HepG2 (cell line): ENCODE results near the gene BEST2. TPM values are rescaled to one million over a fixed set of nuclear protein-coding genes. Genes with fewer than 3 reads are reported as not detected.

ENCODE experiments used
- ELF4 ChIP-seq: sonication (generic); formaldehyde crosslinking; IDR thresholded peaks from 2 replicates; pipeline ENCODE4 v1.5.0; 2020; ENCODE audit warnings: missing genetic modification reagents, mild to moderate bottlenecking, moderate library complexity, borderline replicate concordance
- HOXA9 ChIP-seq: sonication (generic); formaldehyde crosslinking; IDR thresholded peaks from 2 replicates; pipeline ENCODE4 v1.8.1; 2022; ENCODE audit warnings: missing genetic modification reagents, mild to moderate bottlenecking, moderate library complexity, borderline replicate concordance
- KMT2B ChIP-seq: IDR thresholded peaks from 2 replicates; pipeline ENCODE4 v1.6.1; 2016; ENCODE audit warnings: missing genetic modification reagents, missing compliant biosample characterization
- NCOA1 ChIP-seq: sonication (generic); formaldehyde crosslinking; IDR thresholded peaks from 2 replicates; pipeline ENCODE4 v1.9.0; 2021; ENCODE audit warnings: missing genetic modification reagents
- SAFB2 ChIP-seq: sonication (generic); formaldehyde crosslinking; IDR thresholded peaks from 2 replicates; pipeline ENCODE4 v1.5.1; 2020; ENCODE audit warnings: missing genetic modification reagents, low read depth, mild to moderate bottlenecking, borderline replicate concordance
- TEAD3 ChIP-seq: optimal IDR thresholded peaks from 2 replicates; pipeline ENCODE3; 2016; ENCODE audit warnings: borderline replicate concordance
- TFAP4 ChIP-seq: sonication (generic); IDR thresholded peaks from 2 replicates; pipeline ENCODE4 v1.6.1; 2016; ENCODE audit warnings: low read depth, borderline replicate concordance
- WIZ ChIP-seq: sonication (generic); formaldehyde crosslinking; IDR thresholded peaks from 2 replicates; pipeline ENCODE4 v1.5.1; 2020; ENCODE audit warnings: mild to moderate bottlenecking, missing genetic modification reagents
- ZFYVE20 ChIP-seq: sonication (generic); formaldehyde crosslinking; IDR thresholded peaks from 2 replicates; pipeline ENCODE4 v1.8.0; 2023; ENCODE audit warnings: low read depth, mild to moderate bottlenecking, moderate library complexity, missing genetic modification reagents, borderline replicate concordance
- ZIK1 ChIP-seq: sonication (generic); formaldehyde crosslinking; IDR thresholded peaks from 2 replicates; pipeline ENCODE4 v1.5.0; 2020; ENCODE audit warnings: mild to moderate bottlenecking, low read depth, missing genetic modification reagents, borderline replicate concordance
- ZNF441 ChIP-seq: sonication (generic); formaldehyde crosslinking; IDR thresholded peaks from 2 replicates; pipeline ENCODE4 v1.7.0; 2021; ENCODE audit warnings: missing genetic modification reagents, borderline replicate concordance
- ZNF558 ChIP-seq: sonication (generic); formaldehyde crosslinking; IDR thresholded peaks from 2 replicates; pipeline ENCODE4 v1.9.0; 2022; ENCODE audit warnings: mild to moderate bottlenecking, missing genetic modification reagents, borderline replicate concordance
- ZNF850 ChIP-seq: sonication (generic); formaldehyde crosslinking; conservative IDR thresholded peaks from 2 replicates; pipeline ENCODE4 v1.9.0; 2021; ENCODE audit warnings: mild to moderate bottlenecking, missing genetic modification reagents
- polyA plus RNA-seq, 8 experiments: library from polyadenylated mRNA; depleted of rRNA in 3 of 8; stranded (reverse) in 7 of 8; unstranded in 1 of 8; fragments of >200 nt; fragmentation: Illumina TruSeq in 4 of 8; extraction: Trizol in 4 of 8; gene quantifications; 2 replicates each; pipeline versions ENCODE4 v1.2.1 to v1.2.3, GENCODE V29; 2011 to 2016; ENCODE audit warnings: low read depth in 4 of 8, missing spikeins in 1 of 8, mixed read lengths in 1 of 8; ENCODE audit not compliant: insufficient read depth in 1 of 8
- total RNA-seq, 5 experiments: library from RNA; depleted of rRNA; stranded (reverse); fragments of >200 nt; fragmentation: Illumina TruSeq; extraction: Trizol; gene quantifications; 2 replicates each; pipeline ENCODE4 v1.2.3, GENCODE V29; 2016; ENCODE audit warnings: low read depth in 1 of 5
- TF ChIP-seq, protein P1 (sequence below): sonication (generic); formaldehyde crosslinking; IDR thresholded peaks from 2 replicates; pipeline ENCODE4 v1.8.1; 2023; ENCODE audit warnings: missing genetic modification reagents, mild to moderate bottlenecking, borderline replicate concordance
- TF ChIP-seq, protein P2 (sequence below): sonication (generic); formaldehyde crosslinking; IDR thresholded peaks from 2 replicates; pipeline ENCODE4 v1.4.0; 2020; ENCODE audit warnings: mild to moderate bottlenecking, missing genetic modification reagents
- TF ChIP-seq, protein P3 (sequence below): sonication (generic); formaldehyde crosslinking; IDR thresholded peaks from 2 replicates; pipeline ENCODE4 v1.8.1; 2023; ENCODE audit warnings: mild to moderate bottlenecking, missing genetic modification reagents
- TF ChIP-seq, protein P4 (sequence below): sonication (generic); formaldehyde crosslinking; IDR thresholded peaks from 2 replicates; pipeline ENCODE4 v1.4.0; 2020; ENCODE audit warnings: missing genetic modification reagents, mild to moderate bottlenecking, borderline replicate concordance

Gene BEST2
- total and polyA plus RNA-seq, 2 of the 13 experiments (the other 11 are each of a cell fraction or from before 2014, with no cell fraction given) = not detected

- peak; percentile 74; the same call in 1 of the 2 replicates for TF ChIP-seq WIZ (CRISPR knock-in tag)
- peak; percentile 55 for TF ChIP-seq ZNF558
- peak; percentile 88 for TF ChIP-seq ZNF441 (CRISPR knock-in tag)
- TF ChIP-seq, protein P1, sequence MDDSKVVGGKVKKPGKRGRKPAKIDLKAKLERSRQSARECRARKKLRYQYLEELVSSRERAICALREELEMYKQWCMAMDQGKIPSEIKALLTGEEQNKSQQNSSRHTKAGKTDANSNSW (CRISPR knock-in tag) = peak; percentile 56; the same call in 1 of the 2 replicates
- peak; percentile 91 for TF ChIP-seq ZIK1
- TF ChIP-seq, protein P2, sequence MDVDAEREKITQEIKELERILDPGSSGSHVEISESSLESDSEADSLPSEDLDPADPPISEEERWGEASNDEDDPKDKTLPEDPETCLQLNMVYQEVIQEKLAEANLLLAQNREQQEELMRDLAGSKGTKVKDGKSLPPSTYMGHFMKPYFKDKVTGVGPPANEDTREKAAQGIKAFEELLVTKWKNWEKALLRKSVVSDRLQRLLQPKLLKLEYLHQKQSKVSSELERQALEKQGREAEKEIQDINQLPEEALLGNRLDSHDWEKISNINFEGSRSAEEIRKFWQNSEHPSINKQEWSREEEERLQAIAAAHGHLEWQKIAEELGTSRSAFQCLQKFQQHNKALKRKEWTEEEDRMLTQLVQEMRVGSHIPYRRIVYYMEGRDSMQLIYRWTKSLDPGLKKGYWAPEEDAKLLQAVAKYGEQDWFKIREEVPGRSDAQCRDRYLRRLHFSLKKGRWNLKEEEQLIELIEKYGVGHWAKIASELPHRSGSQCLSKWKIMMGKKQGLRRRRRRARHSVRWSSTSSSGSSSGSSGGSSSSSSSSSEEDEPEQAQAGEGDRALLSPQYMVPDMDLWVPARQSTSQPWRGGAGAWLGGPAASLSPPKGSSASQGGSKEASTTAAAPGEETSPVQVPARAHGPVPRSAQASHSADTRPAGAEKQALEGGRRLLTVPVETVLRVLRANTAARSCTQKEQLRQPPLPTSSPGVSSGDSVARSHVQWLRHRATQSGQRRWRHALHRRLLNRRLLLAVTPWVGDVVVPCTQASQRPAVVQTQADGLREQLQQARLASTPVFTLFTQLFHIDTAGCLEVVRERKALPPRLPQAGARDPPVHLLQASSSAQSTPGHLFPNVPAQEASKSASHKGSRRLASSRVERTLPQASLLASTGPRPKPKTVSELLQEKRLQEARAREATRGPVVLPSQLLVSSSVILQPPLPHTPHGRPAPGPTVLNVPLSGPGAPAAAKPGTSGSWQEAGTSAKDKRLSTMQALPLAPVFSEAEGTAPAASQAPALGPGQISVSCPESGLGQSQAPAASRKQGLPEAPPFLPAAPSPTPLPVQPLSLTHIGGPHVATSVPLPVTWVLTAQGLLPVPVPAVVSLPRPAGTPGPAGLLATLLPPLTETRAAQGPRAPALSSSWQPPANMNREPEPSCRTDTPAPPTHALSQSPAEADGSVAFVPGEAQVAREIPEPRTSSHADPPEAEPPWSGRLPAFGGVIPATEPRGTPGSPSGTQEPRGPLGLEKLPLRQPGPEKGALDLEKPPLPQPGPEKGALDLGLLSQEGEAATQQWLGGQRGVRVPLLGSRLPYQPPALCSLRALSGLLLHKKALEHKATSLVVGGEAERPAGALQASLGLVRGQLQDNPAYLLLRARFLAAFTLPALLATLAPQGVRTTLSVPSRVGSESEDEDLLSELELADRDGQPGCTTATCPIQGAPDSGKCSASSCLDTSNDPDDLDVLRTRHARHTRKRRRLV (CRISPR knock-in tag) = no peak; the same call in 1 of the 2 replicates
- peak; percentile 92 for TF ChIP-seq ZNF850
- TF ChIP-seq TFAP4 = peak; percentile 85
- TF ChIP-seq, protein P3, sequence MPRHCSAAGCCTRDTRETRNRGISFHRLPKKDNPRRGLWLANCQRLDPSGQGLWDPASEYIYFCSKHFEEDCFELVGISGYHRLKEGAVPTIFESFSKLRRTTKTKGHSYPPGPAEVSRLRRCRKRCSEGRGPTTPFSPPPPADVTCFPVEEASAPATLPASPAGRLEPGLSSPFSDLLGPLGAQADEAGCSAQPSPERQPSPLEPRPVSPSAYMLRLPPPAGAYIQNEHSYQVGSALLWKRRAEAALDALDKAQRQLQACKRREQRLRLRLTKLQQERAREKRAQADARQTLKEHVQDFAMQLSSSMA (CRISPR knock-in tag) = peak; percentile 91
- TF ChIP-seq KMT2B (CRISPR knock-in tag) = peak; percentile 69; the same call in 1 of the 2 replicates
- TF ChIP-seq ELF4 (CRISPR knock-in tag) = no peak
- TF ChIP-seq TEAD3 (CRISPR knock-in tag) = no peak
- peak; percentile 88 for TF ChIP-seq SAFB2 (CRISPR knock-in tag)
- peak; percentile 69; the same call in 1 of the 2 replicates for TF ChIP-seq HOXA9 (CRISPR knock-in tag)
- TF ChIP-seq ZFYVE20 (CRISPR knock-in tag) = peak; percentile 90; the same call in 1 of the 2 replicates
- TF ChIP-seq, protein P4, sequence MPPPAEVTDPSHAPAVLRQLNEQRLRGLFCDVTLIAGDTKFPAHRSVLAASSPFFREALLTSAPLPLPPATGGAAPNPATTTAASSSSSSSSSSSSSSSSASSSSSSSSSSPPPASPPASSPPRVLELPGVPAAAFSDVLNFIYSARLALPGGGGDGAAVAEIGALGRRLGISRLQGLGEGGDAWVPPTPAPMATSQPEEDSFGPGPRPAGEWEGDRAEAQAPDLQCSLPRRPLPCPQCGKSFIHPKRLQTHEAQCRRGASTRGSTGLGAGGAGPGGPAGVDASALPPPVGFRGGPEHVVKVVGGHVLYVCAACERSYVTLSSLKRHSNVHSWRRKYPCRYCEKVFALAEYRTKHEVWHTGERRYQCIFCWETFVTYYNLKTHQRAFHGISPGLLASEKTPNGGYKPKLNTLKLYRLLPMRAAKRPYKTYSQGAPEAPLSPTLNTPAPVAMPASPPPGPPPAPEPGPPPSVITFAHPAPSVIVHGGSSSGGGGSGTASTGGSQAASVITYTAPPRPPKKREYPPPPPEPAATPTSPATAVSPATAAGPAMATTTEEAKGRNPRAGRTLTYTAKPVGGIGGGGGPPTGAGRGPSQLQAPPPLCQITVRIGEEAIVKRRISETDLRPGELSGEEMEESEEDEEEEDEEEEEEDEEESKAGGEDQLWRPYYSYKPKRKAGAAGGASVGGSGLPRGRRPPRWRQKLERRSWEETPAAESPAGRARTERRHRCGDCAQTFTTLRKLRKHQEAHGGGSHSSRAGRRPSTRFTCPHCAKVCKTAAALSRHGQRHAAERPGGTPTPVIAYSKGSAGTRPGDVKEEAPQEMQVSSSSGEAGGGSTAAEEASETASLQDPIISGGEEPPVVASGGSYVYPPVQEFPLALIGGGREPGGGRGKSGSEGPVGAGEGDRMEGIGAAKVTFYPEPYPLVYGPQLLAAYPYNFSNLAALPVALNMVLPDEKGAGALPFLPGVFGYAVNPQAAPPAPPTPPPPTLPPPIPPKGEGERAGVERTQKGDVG (CRISPR knock-in tag) = peak; percentile 64; the same call in 1 of the 2 replicates
- peak; percentile 89 for TF ChIP-seq NCOA1
Measured at GRCh38 chr19:12801466-12802266, 50.1 kb downstream of the BEST2 start, which contains the start of the genes PRDX2 and THSD8 (continued).
